Activated CD8-positive, alpha-beta memory T cell treated with anti-CD3 and anti-CD28 coated beads, Interleukin-2, amount 10 ng/mL, durations not matched to agents 7 days and 5 days (primary cell): ENCODE measurements around the gene USF3. TPM values are rescaled to one million over a fixed set of nuclear protein-coding genes. Genes with fewer than 3 reads are reported as not detected.

Experiments used
- ATAC-seq: fragments of 150-1000 bp; cut with Tn5 transposase; one replicate; pipeline ENCODE4 v1.10.0; 2021; ENCODE audit warnings: moderate library complexity
- CTCF ChIA-PET: fragments of 350-600 bp; sonication (Branson Sonifier 250); formaldehyde crosslinking; loops from one replicate; lab custom pipeline; 2021; ENCODE audit warnings: antibody characterized with exemption; lab: Charles Lee
- DNase-seq: peaks from one replicate; pipeline ENCODE4 v3.0.0-alpha.2; 2020
- H3K27ac Mint-ChIP-seq: one replicate; pipeline ENCODE4 v1.8.0; 2021; ENCODE audit warnings: mild to moderate bottlenecking, mixed read lengths
- H3K27me3 Mint-ChIP-seq: one replicate; pipeline ENCODE4 v1.8.0; 2021; ENCODE audit warnings: mixed read lengths
- H3K36me3 Mint-ChIP-seq: one replicate; pipeline ENCODE4 v1.8.0; 2021; ENCODE audit warnings: mild to moderate bottlenecking, mixed read lengths
- H3K4me1 Mint-ChIP-seq: one replicate; pipeline ENCODE4 v1.8.0; 2021; ENCODE audit warnings: mixed read lengths
- H3K4me3 Mint-ChIP-seq: one replicate; pipeline ENCODE4 v1.8.0; 2021; ENCODE audit warnings: mild to moderate bottlenecking, moderate library complexity, mixed read lengths
- H3K9me3 Mint-ChIP-seq: one replicate; pipeline ENCODE4 v1.8.0; 2022; ENCODE audit warnings: low read depth, mixed read lengths
- total RNA-seq, 2 experiments: library from RNA; stranded (reverse); gene quantifications; one replicate each; pipeline ENCODE4 v1.2.3, GENCODE V29; 2021

The USF3 gene, protein sequence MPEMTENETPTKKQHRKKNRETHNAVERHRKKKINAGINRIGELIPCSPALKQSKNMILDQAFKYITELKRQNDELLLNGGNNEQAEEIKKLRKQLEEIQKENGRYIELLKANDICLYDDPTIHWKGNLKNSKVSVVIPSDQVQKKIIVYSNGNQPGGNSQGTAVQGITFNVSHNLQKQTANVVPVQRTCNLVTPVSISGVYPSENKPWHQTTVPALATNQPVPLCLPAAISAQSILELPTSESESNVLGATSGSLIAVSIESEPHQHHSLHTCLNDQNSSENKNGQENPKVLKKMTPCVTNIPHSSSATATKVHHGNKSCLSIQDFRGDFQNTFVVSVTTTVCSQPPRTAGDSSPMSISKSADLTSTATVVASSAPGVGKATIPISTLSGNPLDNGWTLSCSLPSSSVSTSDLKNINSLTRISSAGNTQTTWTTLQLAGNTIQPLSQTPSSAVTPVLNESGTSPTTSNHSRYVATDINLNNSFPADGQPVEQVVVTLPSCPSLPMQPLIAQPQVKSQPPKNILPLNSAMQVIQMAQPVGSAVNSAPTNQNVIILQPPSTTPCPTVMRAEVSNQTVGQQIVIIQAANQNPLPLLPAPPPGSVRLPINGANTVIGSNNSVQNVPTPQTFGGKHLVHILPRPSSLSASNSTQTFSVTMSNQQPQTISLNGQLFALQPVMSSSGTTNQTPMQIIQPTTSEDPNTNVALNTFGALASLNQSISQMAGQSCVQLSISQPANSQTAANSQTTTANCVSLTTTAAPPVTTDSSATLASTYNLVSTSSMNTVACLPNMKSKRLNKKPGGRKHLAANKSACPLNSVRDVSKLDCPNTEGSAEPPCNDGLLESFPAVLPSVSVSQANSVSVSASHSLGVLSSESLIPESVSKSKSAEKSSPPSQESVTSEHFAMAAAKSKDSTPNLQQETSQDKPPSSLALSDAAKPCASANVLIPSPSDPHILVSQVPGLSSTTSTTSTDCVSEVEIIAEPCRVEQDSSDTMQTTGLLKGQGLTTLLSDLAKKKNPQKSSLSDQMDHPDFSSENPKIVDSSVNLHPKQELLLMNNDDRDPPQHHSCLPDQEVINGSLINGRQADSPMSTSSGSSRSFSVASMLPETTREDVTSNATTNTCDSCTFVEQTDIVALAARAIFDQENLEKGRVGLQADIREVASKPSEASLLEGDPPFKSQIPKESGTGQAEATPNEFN (N-terminal part only)
- total RNA-seq, result 10 to 100 TPM; 14.5 to 15.2 TPM

GRCh38 chr3:113695786-113696645 lies at the start of gene USF3:
Gene USF3 (minus strand): TSS chr3:113696642. CDS start chr3:113674878, 21,764 bp downstream.
- peak within 1 kb of the TSS; percentile 99 for H3K27ac Mint-ChIP-seq
- H3K4me3 Mint-ChIP-seq, result peak within 1 kb of the TSS; percentile 95
- CTCF ChIA-PET, result interaction anchor here (0.5 to 2.3 kb wide), 7 partner anchors 32 to 181 kb away, joined by 3 to 8 read pairs (median 3); partner anchors contain the start of genes NAA50 and SPICE1
- H3K4me1 Mint-ChIP-seq, result peaks cover 16% of the 10 kb centered on the region
- no peaks in the 10 kb centered on the region for H3K9me3 Mint-ChIP-seq
- peak; percentile 81 for ATAC-seq
- H3K36me3 Mint-ChIP-seq, result peaks cover 3% of the 10 kb centered on the region
- peak; percentile 90 for DNase-seq
- H3K27me3 Mint-ChIP-seq, result no peaks in the 10 kb centered on the region

GRCh38 chr3:113745756-113746547 lies 49.5 kb upstream of the USF3 start, which contains the start of gene NAA50:
Gene NAA50 (minus strand): TSS chr3:113746249. CDS start chr3:113745949, 300 bp downstream.
- peak within 1 kb of the TSS; percentile 92 for H3K4me3 Mint-ChIP-seq
- peaks cover 18% of the 10 kb centered on the region for H3K36me3 Mint-ChIP-seq
- CTCF ChIA-PET, result interaction anchor here (0.6 to 5.1 kb wide), 29 partner anchors 7 to 486 kb away, joined by 3 to 43 read pairs (median 4); partner anchors contain the start of genes SPICE1 and USF3
- peaks cover 55% of the 10 kb centered on the region for H3K4me1 Mint-ChIP-seq
- peak; percentile 78 for ATAC-seq
- H3K27ac Mint-ChIP-seq, result peak within 1 kb of the TSS; percentile 100
- no peaks in the 10 kb centered on the region for H3K9me3 Mint-ChIP-seq
- H3K27me3 Mint-ChIP-seq, result no peaks in the 10 kb centered on the region
- DNase-seq, result peak; percentile 96

DNA sequence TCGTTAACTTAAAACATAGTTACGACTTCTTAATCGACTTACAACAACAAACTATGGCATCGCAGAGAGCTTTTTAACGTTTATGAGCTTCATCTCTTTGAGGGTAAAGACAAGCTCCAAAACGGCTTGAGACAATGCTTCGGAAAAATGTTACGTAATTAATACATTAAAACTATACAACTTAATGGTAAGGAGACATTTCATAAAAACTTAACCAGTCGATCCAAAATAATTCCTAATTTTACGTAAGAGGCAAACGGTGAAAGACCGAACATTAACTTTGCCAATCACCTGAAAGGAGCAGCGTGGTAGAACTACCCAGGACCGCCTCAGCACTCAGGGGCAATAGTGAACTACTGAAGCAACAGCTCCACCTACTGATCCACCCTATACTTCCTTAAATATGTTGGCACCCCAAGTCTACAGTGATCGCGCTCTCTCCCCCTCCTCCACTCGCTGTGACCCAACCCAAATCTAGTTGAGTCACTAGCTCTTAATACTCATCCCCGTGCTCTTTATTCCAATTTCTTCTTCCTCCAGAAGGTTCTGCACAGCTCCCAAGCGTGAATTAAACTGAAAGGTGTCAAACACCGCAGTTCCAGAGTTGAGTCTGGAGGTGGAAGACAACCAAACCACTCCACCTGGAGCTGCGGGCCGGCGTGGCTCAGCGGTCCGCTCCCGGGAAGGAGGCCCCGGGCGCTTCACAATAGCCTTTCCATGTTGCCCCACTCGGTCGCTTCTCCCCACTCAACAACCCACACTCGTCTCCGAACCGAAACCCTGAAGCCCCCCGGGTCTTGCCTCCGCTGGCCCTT lies 48.7 kb upstream of the USF3 start:
- Mint-ChIP-seq H3K27me3 (no peaks in the 10 kb centered on the region), H3K4me3 (peak overlapping the region; percentile 92), H3K27ac (peak overlapping the region; percentile 100), H3K4me1 (peaks cover 62% of the 10 kb centered on the region), H3K36me3 (peaks cover 18% of the 10 kb centered on the region), H3K9me3 (no peaks in the 10 kb centered on the region)
- DNase-seq (peak; percentile 88), ATAC-seq (peak; percentile 73)
- CTCF ChIA-PET, result interaction anchor here (0.6 to 5.1 kb wide), 27 partner anchors 10 to 546 kb away, joined by 3 to 43 read pairs (median 4); partner anchors contain the start of genes SPICE1 and USF3

DNA sequence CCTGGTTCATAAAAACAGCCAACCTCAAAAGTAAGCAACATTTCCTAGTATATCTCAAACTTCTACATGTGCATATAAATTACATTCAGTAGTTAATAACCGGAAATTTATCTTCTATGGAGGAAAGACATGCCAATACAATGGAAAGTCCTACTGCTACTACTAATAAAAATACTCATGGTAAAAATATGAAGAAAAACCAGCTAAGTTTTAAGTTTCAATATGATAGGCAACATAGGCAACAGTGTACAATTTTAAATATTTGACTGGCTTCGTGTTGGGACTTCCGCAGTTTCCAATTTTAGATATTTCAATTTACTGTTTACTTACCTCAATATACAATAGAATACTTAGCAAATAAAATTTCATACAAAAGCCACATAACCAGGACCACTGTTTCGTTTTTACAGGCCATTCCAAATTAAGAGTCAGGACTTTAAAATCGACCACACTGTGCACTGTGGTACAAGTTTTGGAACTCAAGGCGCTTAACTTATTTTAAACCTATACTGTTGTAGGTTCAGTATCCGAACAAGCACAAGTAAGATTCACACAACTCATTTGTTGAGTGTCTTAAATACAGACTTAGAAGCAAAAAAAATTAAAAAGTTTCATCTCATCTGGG lies 46.7 kb upstream of the USF3 start:
- Mint-ChIP-seq H3K36me3 (peaks cover 16% of the 10 kb centered on the region), H3K4me3 (peak overlapping the region; percentile 92), H3K9me3 (no peaks in the 10 kb centered on the region), H3K27ac (peak overlapping the region; percentile 100), H3K27me3 (no peaks in the 10 kb centered on the region), H3K4me1 (peaks cover 52% of the 10 kb centered on the region)
- DNase-seq (no peak), ATAC-seq (no peak)
- CTCF ChIA-PET, result interaction anchor here (0.6 to 5.1 kb wide), 7 partner anchors 16 to 250 kb away, joined by 3 to 25 read pairs (median 3); partner anchors contain the start of gene GRAMD1C

DNA sequence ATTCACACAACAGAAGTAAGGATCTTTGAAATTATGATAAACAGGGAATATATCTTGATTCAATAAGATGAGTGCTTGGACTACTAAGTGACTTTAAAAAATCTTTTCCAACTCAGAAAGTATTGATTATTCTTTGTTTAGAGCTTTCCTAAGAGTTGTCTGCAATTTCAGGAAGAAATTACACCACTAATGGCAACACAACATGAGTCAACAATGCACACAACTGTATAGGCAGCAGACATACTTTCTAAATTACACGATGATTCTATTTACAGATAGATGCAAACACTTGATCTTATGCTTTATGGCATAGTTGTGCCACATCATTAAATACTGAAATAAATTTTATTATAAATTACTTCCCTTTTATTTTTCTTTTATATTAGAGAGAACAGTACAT lies 45.2 kb upstream of the USF3 start:
- Mint-ChIP-seq H3K4me3 (peak overlapping the region; percentile 92), H3K27ac (peak overlapping the region; percentile 100), H3K27me3 (no peaks in the 10 kb centered on the region), H3K9me3 (no peaks in the 10 kb centered on the region), H3K36me3 (peaks cover 16% of the 10 kb centered on the region), H3K4me1 (peaks cover 57% of the 10 kb centered on the region)
- CTCF ChIA-PET, result interaction anchor here (0.9 to 5.1 kb wide), 5 partner anchors 9 to 249 kb away, joined by 3 to 25 read pairs (median 4); partner anchors contain the start of gene GRAMD1C
- DNase-seq (no peak), ATAC-seq (no peak)

- H3K4me1 Mint-ChIP-seq, result peaks cover 62% of the 10 kb centered on the region
- no peaks in the 10 kb centered on the region for H3K27me3 Mint-ChIP-seq
- CTCF ChIA-PET, result interaction anchor here (0.7 to 5.1 kb wide), 8 partner anchors 8 to 248 kb away, joined by 3 to 25 read pairs (median 4); partner anchors contain the start of gene GRAMD1C
- peak overlapping the region; percentile 65 for H3K27ac Mint-ChIP-seq
- ATAC-seq (no peak), DNase-seq (no peak)
- no peaks in the 10 kb centered on the region for H3K9me3 Mint-ChIP-seq
- H3K4me3 Mint-ChIP-seq, result peak overlapping the region; percentile 26
- peaks cover 16% of the 10 kb centered on the region for H3K36me3 Mint-ChIP-seq
Measured at GRCh38 chr3:113741086-113741485, 44.6 kb upstream of the USF3 start.

DNA sequence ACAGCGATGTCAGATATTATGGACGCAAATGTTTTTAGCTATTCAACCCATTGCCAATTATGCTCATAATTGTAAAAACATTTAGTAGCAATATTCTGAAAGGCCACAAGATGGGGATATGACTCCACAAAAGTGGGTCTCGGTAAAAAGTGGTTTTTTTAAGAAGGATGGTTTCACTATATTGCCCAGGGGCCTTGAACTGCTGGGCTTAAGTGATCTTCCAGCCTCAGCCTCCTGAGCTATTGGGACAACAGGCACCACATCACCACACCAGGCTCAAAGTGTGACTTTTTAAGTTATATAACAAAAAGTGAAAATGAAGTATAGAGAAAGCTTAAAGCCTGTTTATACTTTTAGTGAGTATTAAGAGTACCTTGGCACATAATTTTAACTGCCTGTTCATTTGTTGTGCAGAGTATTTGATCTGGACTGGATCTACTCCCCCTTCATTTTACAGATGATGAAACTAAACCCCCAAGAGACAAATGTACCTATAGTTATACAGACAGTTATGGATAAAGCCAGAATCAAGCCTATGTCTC lies 40.2 kb upstream of the USF3 start:
- CTCF ChIA-PET, result interaction anchor here (0.7 to 4.6 kb wide), 24 partner anchors 8 to 415 kb away, joined by 3 to 43 read pairs (median 4); partner anchors contain the start of genes ATP6V1A, GRAMD1C and NAA50
- H3K27me3 Mint-ChIP-seq, result no peaks in the 10 kb centered on the region
- ATAC-seq, result peak; percentile 85
- H3K9me3 Mint-ChIP-seq, result no peaks in the 10 kb centered on the region
- H3K27ac Mint-ChIP-seq, result peak overlapping the region; percentile 65
- no peak overlapping the region for H3K4me3 Mint-ChIP-seq
- H3K36me3 Mint-ChIP-seq, result peaks cover 1% of the 10 kb centered on the region
- DNase-seq, result peak; percentile 52
- peaks cover 53% of the 10 kb centered on the region for H3K4me1 Mint-ChIP-seq

DNA sequence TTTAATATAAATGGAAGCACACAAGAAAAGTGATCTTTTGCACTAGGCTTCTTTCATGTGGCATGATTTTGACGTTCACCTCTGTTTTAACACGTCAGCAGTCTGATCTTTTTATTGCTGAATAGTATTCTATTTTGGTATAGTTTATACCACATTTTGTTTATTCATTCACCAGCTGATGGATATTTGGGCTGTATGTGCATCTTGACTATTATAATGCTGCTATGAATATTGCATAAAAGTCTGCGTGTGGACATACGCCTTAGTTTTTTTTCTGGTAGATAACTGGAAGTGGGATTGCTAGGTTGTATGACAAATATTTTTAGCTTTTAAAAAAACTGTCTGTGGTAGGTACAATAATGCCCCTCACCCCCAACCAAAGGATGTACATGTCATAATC lies 35.3 kb upstream of the USF3 start:
- Mint-ChIP-seq H3K4me1 (peaks cover 32% of the 10 kb centered on the region), H3K27me3 (no peaks in the 10 kb centered on the region), H3K9me3 (no peaks in the 10 kb centered on the region), H3K4me3 (no peak overlapping the region), H3K36me3 (peaks cover 9% of the 10 kb centered on the region), H3K27ac (no peak overlapping the region)
- DNase-seq (no peak), ATAC-seq (no peak)
- CTCF ChIA-PET, result interaction anchor here (0.6 to 1.2 kb wide), 2 partner anchors 10 to 106 kb away, joined by 3 to 4 read pairs; no protein-coding TSS in a partner anchor

DNA sequence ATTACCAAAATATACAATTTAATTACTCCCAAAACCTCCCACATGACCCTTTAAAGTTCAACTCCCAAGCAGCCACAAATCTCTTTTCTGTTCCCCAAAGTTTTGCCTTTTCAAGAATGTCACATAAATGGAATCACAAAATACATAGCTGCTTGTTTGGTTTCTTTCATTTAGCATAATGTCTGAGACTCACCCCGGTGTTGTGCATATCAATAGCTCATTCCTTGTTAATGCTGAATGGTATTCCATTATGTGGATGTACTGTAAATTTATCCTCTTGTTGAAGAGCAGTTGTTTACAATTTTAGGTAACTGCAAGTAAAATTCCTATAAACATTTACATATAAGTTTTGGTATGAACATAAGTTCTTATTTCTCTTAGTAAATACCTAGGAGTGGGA lies 34.1 kb upstream of the USF3 start:
- DNase-seq (no peak), ATAC-seq (no peak)
- Mint-ChIP-seq H3K27me3 (no peaks in the 10 kb centered on the region), H3K27ac (no peak overlapping the region), H3K4me3 (no peak overlapping the region), H3K4me1 (peaks cover 22% of the 10 kb centered on the region), H3K36me3 (peaks cover 9% of the 10 kb centered on the region), H3K9me3 (no peaks in the 10 kb centered on the region)
- CTCF ChIA-PET, result interaction anchor here (1.5 to 1.6 kb wide), 2 partner anchors 7 to 9 kb away, joined by 4 to 5 read pairs; no protein-coding TSS in a partner anchor

- H3K27me3 Mint-ChIP-seq, result no peaks in the 10 kb centered on the region
- peaks cover 16% of the 10 kb centered on the region for H3K4me1 Mint-ChIP-seq
Measured at GRCh38 chr3:113728661-113729060, 32.2 kb upstream of the USF3 start.

More at GRCh38 chr3:113728661-113729060, 32.2 kb upstream of the USF3 start:
- DNase-seq (no peak), ATAC-seq (no peak)
- no peak overlapping the region for H3K4me3 Mint-ChIP-seq
- peaks cover 12% of the 10 kb centered on the region for H3K36me3 Mint-ChIP-seq
- CTCF ChIA-PET, result interaction anchor here (0.6 kb wide), 1 partner anchor 110 kb away, joined by 3 read pairs; the partner anchor contains the start of gene GRAMD1C
- H3K9me3 Mint-ChIP-seq, result no peaks in the 10 kb centered on the region
- H3K27ac Mint-ChIP-seq, result no peak overlapping the region
